Loucy (cell line): Measurements from ENCODE around the gene MTCL3.

Source experiments
- EZH2phosphoT487 ChIP-seq: fragments of 200-600 bp; IDR thresholded peaks from 2 replicates; pipeline ENCODE4 v1.6.1; 2018; ENCODE audit warnings: antibody characterized with exemption, mild to moderate bottlenecking, moderate library complexity, borderline replicate concordance
- TF ChIP-seq, protein P1 (sequence below): fragments of 200-600 bp; sonication (generic); conservative IDR thresholded peaks from 2 replicates; pipeline ENCODE4 v1.5.1; 2014; ENCODE audit warnings: mild to moderate bottlenecking, antibody characterized with exemption, low read length

DNA sequence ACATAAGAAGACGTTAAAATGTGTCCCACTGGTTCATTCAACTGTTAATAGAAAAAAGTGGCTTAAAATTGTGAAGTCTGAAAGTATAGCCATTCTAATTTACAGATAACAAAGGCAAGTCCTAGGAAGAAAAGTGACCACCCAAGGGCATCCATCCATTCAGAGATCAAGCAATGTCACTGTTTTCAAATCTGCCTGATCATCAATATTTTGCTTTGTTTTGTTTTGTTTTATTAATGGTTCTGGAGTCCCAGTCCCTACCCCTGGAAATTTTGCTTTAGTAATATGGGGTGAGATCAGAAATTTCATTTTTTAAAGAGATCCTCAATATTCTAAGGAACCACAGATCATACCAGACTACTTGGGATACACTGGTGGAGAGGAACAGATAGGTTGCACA is 77.3 kb downstream of the MTCL3 start:
- TF ChIP-seq, protein P1, sequence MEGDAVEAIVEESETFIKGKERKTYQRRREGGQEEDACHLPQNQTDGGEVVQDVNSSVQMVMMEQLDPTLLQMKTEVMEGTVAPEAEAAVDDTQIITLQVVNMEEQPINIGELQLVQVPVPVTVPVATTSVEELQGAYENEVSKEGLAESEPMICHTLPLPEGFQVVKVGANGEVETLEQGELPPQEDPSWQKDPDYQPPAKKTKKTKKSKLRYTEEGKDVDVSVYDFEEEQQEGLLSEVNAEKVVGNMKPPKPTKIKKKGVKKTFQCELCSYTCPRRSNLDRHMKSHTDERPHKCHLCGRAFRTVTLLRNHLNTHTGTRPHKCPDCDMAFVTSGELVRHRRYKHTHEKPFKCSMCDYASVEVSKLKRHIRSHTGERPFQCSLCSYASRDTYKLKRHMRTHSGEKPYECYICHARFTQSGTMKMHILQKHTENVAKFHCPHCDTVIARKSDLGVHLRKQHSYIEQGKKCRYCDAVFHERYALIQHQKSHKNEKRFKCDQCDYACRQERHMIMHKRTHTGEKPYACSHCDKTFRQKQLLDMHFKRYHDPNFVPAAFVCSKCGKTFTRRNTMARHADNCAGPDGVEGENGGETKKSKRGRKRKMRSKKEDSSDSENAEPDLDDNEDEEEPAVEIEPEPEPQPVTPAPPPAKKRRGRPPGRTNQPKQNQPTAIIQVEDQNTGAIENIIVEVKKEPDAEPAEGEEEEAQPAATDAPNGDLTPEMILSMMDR: no peak
- no peak for TF ChIP-seq EZH2phosphoT487
